Lung (tissue), 16 donors: ENCODE data around the gene CAPZB. TPM values are rescaled to one million over a fixed set of nuclear protein-coding genes. Genes with fewer than 3 reads are reported as not detected.

Experiments
- ATAC-seq: fragments of 200-7000 bp; cut with Tn5 transposase; one replicate; pipeline ENCODE4 v1.9.1; 2020; ENCODE audit warnings: moderate number of reproducible peaks; ENCODE audit not compliant: insufficient read depth, low FRiP score
- DNase-seq, 3 donors: peaks; one replicate each; pipeline ENCODE4 v3.0.0-alpha.2; 2013 to 2017
- H3K27ac ChIP-seq, 2 donors: one replicate each; pipeline ENCODE4 v1.5.1; 2013; ENCODE audit warnings: mild to moderate bottlenecking in 2 of 2, moderate library complexity in 2 of 2, control low read depth in 1 of 2, inconsistent platforms in 1 of 2, low read depth in 1 of 2, low read length in 1 of 2
- H3K27me3 ChIP-seq, 3 donors: one replicate each; pipeline ENCODE4 v1.5.1; 2013; ENCODE audit warnings: low read length in 2 of 3; ENCODE audit not compliant: control insufficient read depth in 3 of 3, insufficient read depth in 3 of 3
- H3K36me3 ChIP-seq, 4 donors: one replicate each; pipeline ENCODE4 v1.5.1; 2013; ENCODE audit warnings: low read length in 4 of 4, mild to moderate bottlenecking in 1 of 4, moderate library complexity in 1 of 4; ENCODE audit not compliant: control insufficient read depth in 4 of 4, insufficient read depth in 4 of 4
- H3K4me1 ChIP-seq, 5 donors: one replicate each; pipeline ENCODE4 v1.5.1; 2013; ENCODE audit warnings: low read length in 5 of 5, mild to moderate bottlenecking in 2 of 5, moderate library complexity in 1 of 5; ENCODE audit not compliant: control insufficient read depth in 5 of 5, insufficient read depth in 5 of 5
- H3K4me3 ChIP-seq: one replicate; pipeline ENCODE4 v1.5.1; 2013; ENCODE audit warnings: mild to moderate bottlenecking, control low read depth, moderate library complexity
- H3K9ac ChIP-seq, 2 donors: one replicate each; pipeline ENCODE4 v1.5.1; 2013; ENCODE audit warnings: low read length in 2 of 2, control low read depth in 1 of 2; ENCODE audit not compliant: insufficient read depth in 1 of 2
- H3K9me3 ChIP-seq, 4 donors: one replicate each; pipeline ENCODE4 v1.5.1; 2013; ENCODE audit warnings: low read length in 3 of 4, mild to moderate bottlenecking in 1 of 4, moderate library complexity in 1 of 4; ENCODE audit not compliant: control insufficient read depth in 4 of 4, insufficient read depth in 3 of 4
- CTCF ChIP-seq: IDR thresholded peaks from 2 replicates; pipeline ENCODE4 v1.5.1; 2012; ENCODE audit warnings: mild to moderate bottlenecking; ENCODE audit errors: control extremely low read depth, extremely low read depth
- WGBS, 2 donors: extraction: QIAGEN DNeasy Blood & Tissue Kit; methylation state at CpG; one replicate each; pipeline ENCODE4 v1.1.7; 2013; 5-methylcytosine and 5-hydroxymethylcytosine counted together
- long read RNA-seq, 5 donors: transcript quantifications; one replicate each; lab custom pipeline, GENCODE V29; 2026
- polyA plus RNA-seq, 2 donors: library from polyadenylated mRNA; stranded (reverse); fragments of 200-250 nt; gene quantifications; one replicate each; pipeline ENCODE4 v1.2.1, GENCODE V29; 2013
- total RNA-seq, 2 donors: library from RNA; depleted of rRNA in 1 of 2; stranded (reverse); fragments of >200 nt in 1 of 2; gene quantifications; one replicate each; pipeline ENCODE4 v1.2.1, GENCODE V29; 2014 to 2021
- donor health status: control.
- donor health status: control.
- donor health status: Bipolar disorder and iron deficiency.
- donor health status: healthy.
- donor health status: DM: yes; HTN: yes; CAD: no.

The CAPZB gene
- total RNA-seq: 100 to 1,000 TPM in 1 of 2 donors, 10 to 100 TPM in 1; 94.7 to 283 TPM
- polyA plus RNA-seq: 100 to 1,000 TPM; 274 to 339 TPM
- long read RNA-seq, donor 1, transcript CAPZB-204 (8 exons, 1,568 nt): minor isoform, 19 of 148 reads
- long read RNA-seq, donor 1, transcript CAPZB-201 (9 exons, 858 nt): major isoform, 98 of 148 reads
- long read RNA-seq, donor 1, partial matches to known transcripts: 29 of 148 reads
- long read RNA-seq, donor 1, other reads (novel, unspliced or antisense): 0 of 148 reads
- long read RNA-seq, donor 2, transcript CAPZB-201 (9 exons, 858 nt): major isoform, 21 of 24 reads
- long read RNA-seq, donor 2, partial matches to known transcripts: 0 of 24 reads
- long read RNA-seq, donor 2, other reads (novel, unspliced or antisense): 0 of 24 reads
- long read RNA-seq, donor 3, transcript CAPZB-201 (9 exons, 858 nt): major isoform, 28 of 43 reads
- long read RNA-seq, donor 3, partial matches to known transcripts: 11 of 43 reads
- long read RNA-seq, donor 3, other reads (novel, unspliced or antisense): 0 of 43 reads
- long read RNA-seq, donor 4, transcript CAPZB-201 (9 exons, 858 nt): major isoform, 30 of 43 reads
- long read RNA-seq, donor 4, partial matches to known transcripts: 12 of 43 reads
- long read RNA-seq, donor 4, other reads (novel, unspliced or antisense): 0 of 43 reads
- long read RNA-seq, donor 5, transcript CAPZB-204 (8 exons, 1,568 nt): minor isoform, 9 of 133 reads
- long read RNA-seq, donor 5, transcript CAPZB-201 (9 exons, 858 nt): major isoform, 97 of 133 reads
- long read RNA-seq, donor 5, partial matches to known transcripts: 26 of 133 reads
- long read RNA-seq, donor 5, other reads (novel, unspliced or antisense): 0 of 133 reads

DNA sequence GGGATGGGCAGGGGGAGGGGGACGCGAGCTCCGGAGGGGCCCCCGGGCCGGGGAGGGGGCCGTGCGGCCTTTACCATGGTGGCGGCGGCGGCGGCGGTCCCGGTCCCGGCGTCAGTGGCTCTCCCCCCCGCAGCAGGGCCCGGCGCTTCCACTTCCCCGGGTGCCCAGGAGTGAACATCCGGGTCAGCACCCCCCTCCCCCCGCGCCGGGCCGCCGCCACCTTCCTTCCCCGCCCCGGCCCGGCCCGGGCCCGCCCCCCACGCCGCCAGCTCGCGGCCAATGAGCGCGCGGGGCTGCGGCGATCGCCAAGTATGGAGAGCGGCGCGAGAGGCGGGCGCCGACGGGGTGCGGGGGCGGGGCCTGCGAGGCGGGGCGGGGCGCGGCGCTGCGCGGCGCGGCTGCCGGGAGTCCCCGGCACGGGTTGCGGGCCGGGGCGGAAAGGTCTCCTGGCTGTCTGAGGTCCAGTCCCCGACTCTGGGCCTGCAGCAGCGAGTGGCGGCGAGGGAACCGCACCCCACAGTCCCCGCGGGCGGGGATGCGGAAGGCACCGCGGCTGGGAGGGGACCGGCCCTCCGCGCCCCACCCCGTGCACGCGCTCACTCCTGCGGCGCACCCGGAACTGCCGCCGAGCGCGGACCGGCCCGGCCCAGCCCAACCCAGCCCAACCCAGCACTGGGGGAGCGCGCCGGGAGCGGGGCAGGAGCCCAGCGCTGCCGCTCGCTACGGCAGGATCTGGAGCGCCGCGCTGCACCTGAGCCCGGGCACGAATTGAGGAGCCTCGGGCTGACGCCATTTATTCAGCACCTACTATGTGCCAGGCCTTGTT is at the start of gene CAPZB:
Gene CAPZB, minus strand, starts transcription at position 178 of the 826 bp plus-strand sequence. Its CDS starts 101 bp downstream, at position 77.
- no peak for TF ChIP-seq CTCF
- no peaks in the 10 kb centered on the region for H3K27me3 ChIP-seq
- 1% methylated on average over 30 to 106 of the region's 106 CpGs for WGBS, 2 donors
- DNase-seq: peak; percentile 92 to 96 (median 94)
- H3K4me3 ChIP-seq: peak within 1 kb of the TSS; percentile 91
- H3K36me3 ChIP-seq: peaks cover 0 to 14% (median 10%) of the 10 kb centered on the region in 4 donors
- H3K9me3 ChIP-seq: no peaks in the 10 kb centered on the region
- peaks cover 10 to 35% (median 19%) of the 10 kb centered on the region in 5 donors for H3K4me1 ChIP-seq
- peak within 1 kb of the TSS; percentile 69 to 76 for H3K9ac ChIP-seq
- peak; percentile 93 for ATAC-seq
- H3K27ac ChIP-seq: peak within 1 kb of the TSS; percentile 96 to 98

- H3K27me3 ChIP-seq: no peaks in the 10 kb centered on the region
- ATAC-seq (no peak), DNase-seq (no peak)
- peaks cover 0 to 9% (median 4%) of the 10 kb centered on the region in 5 donors for H3K4me1 ChIP-seq
- H3K4me3 ChIP-seq: no peak overlapping the region
- H3K9me3 ChIP-seq: peaks cover 0 to 5% (median 1%) of the 10 kb centered on the region in 4 donors
- no peaks in the 10 kb centered on the region for H3K36me3 ChIP-seq
- no peak for TF ChIP-seq CTCF
- H3K9ac ChIP-seq: no peak overlapping the region
- no peak overlapping the region for H3K27ac ChIP-seq
- WGBS, 2 donors: 95 to 96% methylated on average over 5 of the region's 5 CpGs
These were observed 48.9 kb upstream of the CAPZB start for GRCh38 chr1:19534281-19534680.

- no peak overlapping the region for H3K4me3 ChIP-seq
- peaks cover 0 to 9% (median 4%) of the 10 kb centered on the region in 5 donors for H3K4me1 ChIP-seq
- TF ChIP-seq CTCF: no peak
- no peaks in the 10 kb centered on the region for H3K36me3 ChIP-seq
- WGBS, 2 donors: 48 to 49% methylated on average over 7 of the region's 7 CpGs
- ATAC-seq (no peak), DNase-seq (no peak)
- no peak overlapping the region for H3K27ac ChIP-seq
- H3K27me3 ChIP-seq: no peaks in the 10 kb centered on the region
- H3K9me3 ChIP-seq: peaks cover 0 to 5% (median 1%) of the 10 kb centered on the region in 4 donors
- no peak overlapping the region for H3K9ac ChIP-seq
These were observed 48.3 kb upstream of the CAPZB start for GRCh38 chr1:19533626-19534025.
